Sigmoid colon (tissue), 7 donors: Measurements from ENCODE around the gene MAIP1. TPM values are rescaled to one million over a fixed set of nuclear protein-coding genes. Genes with fewer than 3 reads are reported as not detected.

Experiments
- DNase-seq: peaks from one replicate; pipeline ENCODE4 v3.0.0-alpha.2; 2019
- H3K27ac ChIP-seq, 4 donors: fragments of 200-600 bp; sonication (generic); one replicate each; pipeline ENCODE4 v1.5.1; 2016 to 2019; ENCODE audit warnings: mild to moderate bottlenecking in 1 of 4
- H3K27me3 ChIP-seq, 3 donors: fragments of 200-600 bp; sonication (generic); one replicate each; pipeline ENCODE4 v1.5.1; 2019; ENCODE audit warnings: mild to moderate bottlenecking in 1 of 3
- H3K36me3 ChIP-seq, 4 donors: fragments of 200-600 bp; sonication (generic); one replicate each; pipeline ENCODE4 v1.5.1; 2016 to 2019
- H3K4me1 ChIP-seq, 4 donors: fragments of 200-600 bp; sonication (generic); one replicate each; pipeline ENCODE4 v1.5.1; 2017 to 2019
- H3K4me3 ChIP-seq, 4 donors: fragments of 200-600 bp; sonication (generic); one replicate each; pipeline ENCODE4 v1.5.1; 2017 to 2019; ENCODE audit warnings: mild to moderate bottlenecking in 2 of 4, moderate library complexity in 1 of 4
- H3K9me3 ChIP-seq, 4 donors: fragments of 200-600 bp in 3 of 4; sonication (generic) in 3 of 4; one replicate each; pipeline versions ENCODE4 v1.5.1 to v1.6.1; 2013 to 2019
- EP300 ChIP-seq, 4 donors: sonication (generic); formaldehyde crosslinking; IDR thresholded peaks; one replicate each; pipeline ENCODE4 v1.6.1; 2017; ENCODE audit warnings: antibody characterized with exemption in 4 of 4
- POLR2A ChIP-seq, 2 donors: fragments of 450-650 bp; IDR thresholded peaks; one replicate each; pipeline ENCODE4 v1.6.1; 2016; ENCODE audit warnings: antibody characterized with exemption in 2 of 2, mild to moderate bottlenecking in 2 of 2, moderate library complexity in 2 of 2
- POLR2AphosphoS5 ChIP-seq, 4 donors: sonication (generic); formaldehyde crosslinking; IDR thresholded peaks; one replicate each; pipeline ENCODE4 v1.6.1; 2017; ENCODE audit warnings: antibody characterized with exemption in 4 of 4
- WGBS, 2 donors: extraction: QIAGEN DNeasy Blood & Tissue Kit; methylation state at CpG; one replicate each; pipeline ENCODE4 v1.1.7; 2013; 5-methylcytosine and 5-hydroxymethylcytosine counted together
- intact Hi-C: fragments of 100-400 bp; cut with DNase I; formaldehyde crosslinking; loops from one replicate; pipeline ENCODE4 v1.15.1; 2023
- polyA plus RNA-seq, 3 donors: library from polyadenylated mRNA; stranded (reverse); fragments of 200-250 nt; gene quantifications; one replicate each; pipeline ENCODE4 v1.2.3, GENCODE V29; 2013
- total RNA-seq, 4 donors: library from RNA; depleted of rRNA; stranded (reverse); fragments of >200 nt; gene quantifications; one replicate each; pipeline ENCODE4 v1.1.0, GENCODE V29; 2016
- TF ChIP-seq, protein P1 (sequence below), 4 experiments: fragments of 450-650 bp in 3 of 4; fragments of 200-600 bp in 1 of 4; IDR thresholded peaks; one replicate each; pipeline ENCODE4 v1.5.1; 2016 to 2019; ENCODE audit warnings: antibody characterized with exemption in 4 of 4, mild to moderate bottlenecking in 3 of 4, moderate library complexity in 2 of 4
- donor health status: healthy with polysubstance abuse.
- donor health status: Bipolar disorder and iron deficiency.
- donor health status: healthy.

MAIP1 gene
- total and polyA plus RNA-seq, 7 donors = 13.3 to 54.1 (median 20.3) TPM

DNA sequence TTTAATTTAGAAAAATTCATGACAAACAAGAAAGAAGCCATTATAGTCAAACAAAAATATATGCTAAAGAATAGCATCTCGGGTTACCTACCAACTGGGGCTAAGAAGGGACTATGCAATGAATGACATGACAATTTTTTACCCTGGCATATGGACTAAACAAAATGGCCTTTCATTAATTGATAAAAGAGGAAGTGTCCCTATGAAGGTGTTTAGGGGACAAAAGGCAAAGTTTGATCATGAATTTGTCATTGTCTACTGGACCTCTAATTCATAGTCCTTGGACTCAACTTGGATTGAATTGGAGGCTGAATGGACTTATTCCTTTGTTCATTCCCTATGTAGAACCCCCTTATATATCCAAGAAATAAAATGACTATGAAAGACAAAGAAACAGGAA lies 12.7 kb downstream of the MAIP1 start:
- intact Hi-C loops = no loop called here
- H3K36me3 ChIP-seq = peaks cover 0 to 50% (median 8%) of the 10 kb centered on the region in 4 donors
- no peaks in the 10 kb centered on the region for H3K9me3 ChIP-seq
- H3K27me3 ChIP-seq = no peaks in the 10 kb centered on the region
- no peak for DNase-seq
- no peak for TF ChIP-seq POLR2AphosphoS5 (IDR thresholded peaks at IDR 0.05)
- no peak for TF ChIP-seq POLR2A (IDR thresholded peaks at IDR 0.05)
- no peak for TF ChIP-seq EP300 (IDR thresholded peaks at IDR 0.05)
- TF ChIP-seq, protein P1, sequence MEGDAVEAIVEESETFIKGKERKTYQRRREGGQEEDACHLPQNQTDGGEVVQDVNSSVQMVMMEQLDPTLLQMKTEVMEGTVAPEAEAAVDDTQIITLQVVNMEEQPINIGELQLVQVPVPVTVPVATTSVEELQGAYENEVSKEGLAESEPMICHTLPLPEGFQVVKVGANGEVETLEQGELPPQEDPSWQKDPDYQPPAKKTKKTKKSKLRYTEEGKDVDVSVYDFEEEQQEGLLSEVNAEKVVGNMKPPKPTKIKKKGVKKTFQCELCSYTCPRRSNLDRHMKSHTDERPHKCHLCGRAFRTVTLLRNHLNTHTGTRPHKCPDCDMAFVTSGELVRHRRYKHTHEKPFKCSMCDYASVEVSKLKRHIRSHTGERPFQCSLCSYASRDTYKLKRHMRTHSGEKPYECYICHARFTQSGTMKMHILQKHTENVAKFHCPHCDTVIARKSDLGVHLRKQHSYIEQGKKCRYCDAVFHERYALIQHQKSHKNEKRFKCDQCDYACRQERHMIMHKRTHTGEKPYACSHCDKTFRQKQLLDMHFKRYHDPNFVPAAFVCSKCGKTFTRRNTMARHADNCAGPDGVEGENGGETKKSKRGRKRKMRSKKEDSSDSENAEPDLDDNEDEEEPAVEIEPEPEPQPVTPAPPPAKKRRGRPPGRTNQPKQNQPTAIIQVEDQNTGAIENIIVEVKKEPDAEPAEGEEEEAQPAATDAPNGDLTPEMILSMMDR (IDR thresholded peaks at IDR 0.05) = no peak
- 90 to 94% methylated on average over 1 of the region's 1 CpG for WGBS, 2 donors
- H3K4me3 ChIP-seq = no peak overlapping the region
- H3K27ac ChIP-seq = no peak overlapping the region
- no peaks in the 10 kb centered on the region for H3K4me1 ChIP-seq

DNA sequence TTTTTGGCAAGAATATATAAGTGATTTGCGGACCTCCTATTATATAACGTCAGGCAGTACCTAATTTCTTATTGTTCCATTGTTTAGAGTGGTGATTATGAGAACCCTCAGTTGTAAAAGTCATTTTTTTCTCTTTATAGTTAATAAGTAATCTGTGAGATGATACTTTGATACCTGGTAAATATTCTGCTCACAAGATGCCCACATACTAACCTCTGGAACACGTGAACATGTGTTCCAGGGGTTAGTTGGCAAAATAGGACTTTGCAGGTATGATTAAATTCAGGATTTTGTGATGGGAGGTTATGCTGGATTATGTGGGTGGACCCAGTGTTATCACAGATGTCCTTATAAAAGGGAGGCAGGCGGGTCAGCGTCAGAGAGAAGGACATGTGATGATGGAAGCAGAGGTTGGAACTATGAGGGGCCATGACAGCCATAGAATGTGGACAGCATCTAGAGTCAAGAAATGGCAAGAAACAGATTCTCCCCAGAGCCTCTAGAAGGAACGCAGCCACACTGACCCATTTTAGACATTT lies 16.8 kb downstream of the MAIP1 start:
- no peak for DNase-seq
- TF ChIP-seq, protein P1 (IDR thresholded peaks at IDR 0.05) = no peak
- no peak for TF ChIP-seq POLR2AphosphoS5 (IDR thresholded peaks at IDR 0.05)
- TF ChIP-seq EP300 (IDR thresholded peaks at IDR 0.05) = no peak
- no peak for TF ChIP-seq POLR2A (IDR thresholded peaks at IDR 0.05)
- Histone ChIP-seq H3K27ac (no peak overlapping the region), H3K36me3 (peaks cover 0 to 9% (median 0%) of the 10 kb centered on the region in 4 donors), H3K9me3 (no peaks in the 10 kb centered on the region), H3K4me3 (no peak overlapping the region), H3K27me3 (no peaks in the 10 kb centered on the region), H3K4me1 (no peaks in the 10 kb centered on the region)
- WGBS, 2 donors = 35 to 77% methylated on average over 6 of the region's 6 CpGs
- intact Hi-C loops = no loop called here

DNA sequence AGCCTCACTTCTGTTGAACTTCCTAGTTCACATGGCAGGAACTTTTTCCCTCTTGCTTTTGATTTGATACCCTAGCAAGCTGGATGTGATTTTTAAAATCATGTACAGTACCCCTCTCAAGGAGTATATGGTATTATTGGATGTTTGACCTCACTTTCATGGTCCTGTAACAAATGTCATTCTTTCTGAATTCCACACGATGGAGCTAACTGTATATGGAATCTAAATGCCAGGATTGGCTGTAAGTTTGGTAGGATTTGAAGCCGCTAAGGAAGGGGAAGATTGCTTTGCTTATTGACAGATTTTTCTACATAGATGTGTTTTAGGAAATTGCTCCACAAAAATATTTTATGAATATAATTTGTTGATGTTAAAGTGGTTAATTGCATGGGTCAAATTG lies 18.3 kb downstream of the MAIP1 start:
- H3K27ac ChIP-seq = no peak overlapping the region
- H3K27me3 ChIP-seq = no peaks in the 10 kb centered on the region
- 12 to 34% methylated on average over 2 of the region's 2 CpGs for WGBS, 2 donors
- no peaks in the 10 kb centered on the region for H3K4me1 ChIP-seq
- intact Hi-C loops = no loop called here
- TF ChIP-seq EP300 (IDR thresholded peaks at IDR 0.05) = no peak
- TF ChIP-seq, protein P1 (IDR thresholded peaks at IDR 0.05) = peak in 3 of 4 experiments; percentile 37 to 46 (median 38)
- H3K9me3 ChIP-seq = no peaks in the 10 kb centered on the region
- no peak for DNase-seq
- H3K36me3 ChIP-seq = no peaks in the 10 kb centered on the region
- H3K4me3 ChIP-seq = no peak overlapping the region

DNA sequence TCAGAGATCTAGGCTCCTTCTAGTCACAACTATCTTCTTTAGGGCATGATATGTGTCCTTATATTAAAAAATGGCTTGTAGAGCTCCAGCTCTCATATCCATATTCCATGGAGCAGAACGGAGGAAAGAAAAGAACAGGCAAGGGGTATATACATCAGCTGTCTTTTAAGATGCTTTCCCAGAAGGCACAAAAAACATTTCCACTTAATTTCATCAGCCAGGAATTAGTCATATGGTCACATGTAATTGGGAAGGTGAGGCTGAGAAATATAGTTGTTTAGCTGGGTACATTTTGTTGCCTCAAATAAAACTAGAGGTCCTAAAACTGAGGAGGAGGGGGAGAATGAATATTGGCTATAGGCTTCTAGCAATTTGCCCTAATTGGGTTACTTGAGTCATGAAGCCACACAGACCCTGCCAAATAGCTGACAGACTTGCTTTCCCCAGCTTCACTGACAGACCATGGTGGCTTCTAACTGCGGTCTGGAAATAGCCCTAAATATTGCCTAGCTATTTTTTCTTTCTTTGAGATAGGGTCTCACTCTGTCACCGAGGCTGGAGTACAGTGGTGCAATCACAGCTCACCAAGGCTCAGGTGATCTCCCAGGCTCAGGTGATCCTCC lies 20.0 kb downstream of the MAIP1 start:
- Histone ChIP-seq H3K27me3 (no peaks in the 10 kb centered on the region), H3K36me3 (no peaks in the 10 kb centered on the region), H3K9me3 (no peaks in the 10 kb centered on the region), H3K4me1 (peaks cover 0 to 7% (median 6%) of the 10 kb centered on the region in 4 donors), H3K4me3 (no peak overlapping the region), H3K27ac (no peak overlapping the region)
- TF ChIP-seq POLR2A (IDR thresholded peaks at IDR 0.05) = no peak
- no peak for TF ChIP-seq EP300 (IDR thresholded peaks at IDR 0.05)
- WGBS, 2 donors = 88 to 92% methylated on average over 3 of the region's 3 CpGs
- intact Hi-C loops = no loop called here
- DNase-seq = no peak

DNA sequence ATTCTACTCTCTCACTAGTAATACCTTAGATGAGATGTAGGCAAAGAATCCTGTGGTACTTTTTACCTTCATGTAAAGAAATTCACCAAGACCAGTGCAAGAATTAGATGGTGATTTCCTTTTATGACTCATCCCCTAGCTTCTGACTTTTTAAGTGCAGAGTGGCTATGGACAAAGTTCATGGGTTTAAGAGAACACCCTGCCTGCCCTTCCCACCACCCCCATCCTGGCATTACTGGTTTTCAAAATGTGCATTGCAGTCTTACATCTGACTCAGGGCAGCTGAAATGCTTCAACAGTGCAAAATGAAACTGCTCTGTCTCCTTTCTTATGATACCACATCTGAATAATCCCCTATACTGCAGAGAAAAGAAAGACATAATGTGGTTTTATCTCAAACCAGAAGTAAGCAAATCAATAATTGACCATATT lies 22.6 kb downstream of the MAIP1 start:
- peaks cover 0 to 7% (median 6%) of the 10 kb centered on the region in 4 donors for H3K4me1 ChIP-seq
- no peak for DNase-seq
- no peak overlapping the region for H3K4me3 ChIP-seq
- TF ChIP-seq POLR2AphosphoS5 (IDR thresholded peaks at IDR 0.05) (no peak), POLR2A (IDR thresholded peaks at IDR 0.05) (no peak), EP300 (IDR thresholded peaks at IDR 0.05) (no peak)
- TF ChIP-seq, protein P1 (IDR thresholded peaks at IDR 0.05) = no peak
- intact Hi-C loops = no loop called here
- no peaks in the 10 kb centered on the region for H3K9me3 ChIP-seq
- H3K36me3 ChIP-seq = no peaks in the 10 kb centered on the region
- no peak overlapping the region for H3K27ac ChIP-seq
- H3K27me3 ChIP-seq = no peaks in the 10 kb centered on the region
